MCF 10A (cell line): Measurements from ENCODE around the gene SLC38A3. TPM values are rescaled to one million over a fixed set of nuclear protein-coding genes. Genes with fewer than 3 reads are reported as not detected.

Source experiments
- BruUV-seq: library from RNA; stranded (reverse); fragments of 400-500 nt; replicated peaks from 2 replicates; lab custom pipeline; 2021; lab: Mats Ljungman, UMichigan
- CTCF ChIA-PET: fragments of 300-600 bp; sonication (Branson Sonifier 250); formaldehyde crosslinking; extraction: SDS; loops from one replicate; lab custom pipeline; 2021; ENCODE audit warnings: antibody characterized with exemption, inconsistent platforms; lab: Yijun Ruan, JAX
- POLR2A ChIA-PET: fragments of 300-600, 350-650 bp; sonication (Branson Sonifier 250); formaldehyde crosslinking; extraction: SDS; loops from one replicate; lab custom pipeline; 2020; ENCODE audit warnings: antibody characterized with exemption, inconsistent platforms; lab: Yijun Ruan, JAX
- DNase-seq: peaks from one replicate; pipeline ENCODE4 v3.0.0-alpha.2; 2018; ENCODE audit not compliant: unreplicated experiment
- H3K27ac Mint-ChIP-seq: one replicate; pipeline ENCODE4 v1.8.0; 2022; ENCODE audit warnings: mild to moderate bottlenecking, low read depth, mixed read lengths; ENCODE audit not compliant: unreplicated experiment
- H3K27me3 Mint-ChIP-seq: one replicate; pipeline ENCODE4 v1.8.0; 2022; ENCODE audit warnings: mixed read lengths; ENCODE audit not compliant: insufficient read depth, unreplicated experiment
- H3K36me3 Mint-ChIP-seq: one replicate; pipeline ENCODE4 v1.8.0; 2022; ENCODE audit warnings: mild to moderate bottlenecking, moderate library complexity, mixed read lengths; ENCODE audit not compliant: insufficient read depth, unreplicated experiment
- H3K4me1 Mint-ChIP-seq: one replicate; pipeline ENCODE4 v1.8.0; 2022; ENCODE audit warnings: mixed read lengths; ENCODE audit not compliant: insufficient read depth, unreplicated experiment
- H3K4me3 Mint-ChIP-seq: one replicate; pipeline ENCODE4 v1.8.0; 2022; ENCODE audit warnings: mild to moderate bottlenecking, moderate library complexity, mixed read lengths; ENCODE audit not compliant: unreplicated experiment
- H3K9me3 Mint-ChIP-seq: one replicate; pipeline ENCODE4 v1.8.0; 2022; ENCODE audit warnings: mixed read lengths; ENCODE audit not compliant: unreplicated experiment
- CTCF ChIP-seq: fragments of 200-600 bp; IDR thresholded peaks from one replicate; pipeline ENCODE4 v1.8.0; 2022; ENCODE audit warnings: antibody characterized with exemption, mild to moderate bottlenecking; ENCODE audit not compliant: unreplicated experiment
- intact Hi-C: fragments of 100-400 bp; cut with micrococcal nuclease; formaldehyde crosslinking; loops from 2 replicates; pipeline ENCODE4 v1.14.1; 2022
- total RNA-seq: library from RNA; stranded (reverse); gene quantifications from 2 replicates; pipeline ENCODE4 v1.2.3, GENCODE V29; 2022

Gene SLC38A3
- total RNA-seq, 1 experiment from 2014 or later = not detected

GRCh38 chr3:50219285-50219684, 14.2 kb downstream of the SLC38A3 start:
- ChIA-PET CTCF (interaction anchor here (0.7 to 15.0 kb wide), 7 partner anchors 15 to 98 kb away, joined by 3 to 209 read pairs (median 3); partner anchors contain the start of gene GNAT1), POLR2A (interaction anchor here (0.9 kb wide), 1 partner anchor 28 kb away, joined by 4 read pairs; the partner anchor contains the start of gene GNAT1)
- H3K27ac Mint-ChIP-seq = no peak overlapping the region
- DNase-seq = no peak
- BruUV-seq = no TSS peak
- no peak for TF ChIP-seq CTCF
- no peaks in the 10 kb centered on the region for H3K36me3 Mint-ChIP-seq
- H3K4me1 Mint-ChIP-seq = no peaks in the 10 kb centered on the region
- intact Hi-C loops = no loop called here
- H3K9me3 Mint-ChIP-seq = no peaks in the 10 kb centered on the region
- H3K4me3 Mint-ChIP-seq = no peak overlapping the region
- peaks cover 5% of the 10 kb centered on the region for H3K27me3 Mint-ChIP-seq

- no peaks in the 10 kb centered on the region for H3K4me1 Mint-ChIP-seq
- intact Hi-C loops = no loop called here
These were observed 15.0 kb downstream of the SLC38A3 start for GRCh38 chr3:50220109-50220508.

GRCh38 chr3:50221051-50221410, 16.0 kb downstream of the SLC38A3 start:
- no peak for DNase-seq
- no peak overlapping the region for H3K27ac Mint-ChIP-seq
- POLR2A ChIA-PET = no interaction called here
- H3K9me3 Mint-ChIP-seq = no peaks in the 10 kb centered on the region
- H3K4me3 Mint-ChIP-seq = no peak overlapping the region
- BruUV-seq = no TSS peak
- CTCF ChIA-PET = interaction anchor here (0.6 to 15.0 kb wide), 10 partner anchors 10 to 148 kb away, joined by 3 to 209 read pairs (median 4); partner anchors contain the start of gene GNAT1
- intact Hi-C loops = no loop called here
- no peak for TF ChIP-seq CTCF
- no peaks in the 10 kb centered on the region for H3K4me1 Mint-ChIP-seq
- peaks cover 16% of the 10 kb centered on the region for H3K27me3 Mint-ChIP-seq
- H3K36me3 Mint-ChIP-seq = no peaks in the 10 kb centered on the region

More at GRCh38 chr3:50220109-50220508, 15.0 kb downstream of the SLC38A3 start:
- Mint-ChIP-seq H3K27ac (no peak overlapping the region), H3K27me3 (peaks cover 14% of the 10 kb centered on the region), H3K4me3 (no peak overlapping the region), H3K9me3 (no peaks in the 10 kb centered on the region), H3K36me3 (no peaks in the 10 kb centered on the region)
- no TSS peak for BruUV-seq
- CTCF ChIA-PET = interaction anchor here (0.8 to 15.0 kb wide), 4 partner anchors 9 to 98 kb away, joined by 6 to 209 read pairs (median 8); partner anchors contain the start of gene GNAT1
- TF ChIP-seq CTCF = no peak
- POLR2A ChIA-PET = interaction anchor here (0.9 kb wide), 1 partner anchor 98 kb away, joined by 4 read pairs; no protein-coding TSS in a partner anchor
- no peak for DNase-seq

GRCh38 chr3:50221411-50222168, 16.5 kb downstream of the SLC38A3 start:
- TF ChIP-seq CTCF = no peak
- DNase-seq = no peak
- Mint-ChIP-seq H3K36me3 (no peaks in the 10 kb centered on the region), H3K27ac (no peak overlapping the region), H3K9me3 (no peaks in the 10 kb centered on the region), H3K4me3 (no peak overlapping the region), H3K27me3 (peaks cover 16% of the 10 kb centered on the region), H3K4me1 (no peaks in the 10 kb centered on the region)
- intact Hi-C loops = no loop called here
- ChIA-PET CTCF (interaction anchor here (0.6 to 15.0 kb wide), 7 partner anchors 11 to 148 kb away, joined by 3 to 209 read pairs (median 4); partner anchors contain the start of gene GNAT1), POLR2A (no interaction called here)
- BruUV-seq = no TSS peak
